Panc1 (cell line): Measurements from ENCODE around the gene DTX2. TPM values are rescaled to one million over a fixed set of nuclear protein-coding genes. Genes with fewer than 3 reads are reported as not detected.

Experiments used
- ATAC-seq: fragments of 200-7000 bp; cut with Tn5 transposase; 2 replicates; pipeline ENCODE4 v1.9.1; 2020; ENCODE audit warnings: mild to moderate bottlenecking, moderate library complexity
- BruUV-seq: library from RNA; stranded (reverse); fragments of 400-500 nt; replicated peaks from 2 replicates; lab custom pipeline; 2021; lab: Mats Ljungman, UMichigan
- CTCF ChIA-PET: fragments of 300-600 bp; sonication (Branson Sonifier 250); formaldehyde crosslinking; loops from one replicate; lab custom pipeline; 2022; ENCODE audit warnings: antibody characterized with exemption; lab: Charles Lee
- POLR2A ChIA-PET: fragments of 300-600 bp; sonication (Branson Sonifier 250); formaldehyde crosslinking; loops from one replicate; lab custom pipeline; 2022; ENCODE audit warnings: antibody characterized with exemption; lab: Charles Lee
- DNase-seq: peaks from one replicate; pipeline ENCODE4 v3.0.0-alpha.2; 2010; ENCODE audit warnings: low read depth, low spot score
- H3K27ac ChIP-seq: 2 replicates; pipeline ENCODE4 v1.5.1; 2011; ENCODE audit warnings: mild to moderate bottlenecking, low read length, inconsistent platforms
- H3K27me3 ChIP-seq: fragments of 200-500 bp; sonication (Bioruptor generic); 2 replicates; pipeline ENCODE4 v1.6.0; 2014; ENCODE audit warnings: low read length, inconsistent platforms; ENCODE audit not compliant: control insufficient read depth, insufficient read depth
- H3K36me3 ChIP-seq: fragments of 200-500 bp; sonication (Bioruptor generic); 2 replicates; pipeline ENCODE4 v1.5.1; 2014; ENCODE audit warnings: inconsistent platforms, mild to moderate bottlenecking, low read length, moderate library complexity; ENCODE audit not compliant: control insufficient read depth, insufficient read depth
- H3K4me1 ChIP-seq: 2 replicates; pipeline ENCODE4 v1.5.1; 2011; ENCODE audit warnings: inconsistent platforms, mild to moderate bottlenecking, low read length, moderate library complexity; ENCODE audit not compliant: control insufficient read depth, insufficient read depth
- H3K4me3 ChIP-seq, 2 experiments: 2 replicates each; pipeline ENCODE4 v1.5.1; 2011 to 2012; ENCODE audit warnings: low read depth in 2 of 2, low read length in 2 of 2, mild to moderate bottlenecking in 2 of 2, inconsistent platforms in 1 of 2, moderate library complexity in 1 of 2
- H3K9me3 ChIP-seq: fragments of 200-500 bp; sonication (Bioruptor generic); 2 replicates; pipeline ENCODE4 v1.5.1; 2014; ENCODE audit warnings: low read depth, mild to moderate bottlenecking, inconsistent platforms, low read length, moderate library complexity; ENCODE audit not compliant: control insufficient read depth, insufficient read depth
- POLR2AphosphoS5 ChIP-seq: IDR thresholded peaks from 2 replicates; pipeline ENCODE4 v1.6.1; 2012; ENCODE audit warnings: mild to moderate bottlenecking, low read depth, low read length, moderate library complexity
- SIN3A ChIP-seq: IDR thresholded peaks from 2 replicates; pipeline ENCODE4 v1.6.1; 2012; ENCODE audit warnings: low read depth, mild to moderate bottlenecking, low read length, moderate library complexity, borderline replicate concordance; ENCODE audit not compliant: insufficient read depth
- TCF7L2 ChIP-seq: IDR thresholded peaks from 2 replicates; pipeline ENCODE4 v1.6.1; 2011; ENCODE audit warnings: mild to moderate bottlenecking, low read depth, low read length, inconsistent platforms
- in situ Hi-C: cut with HindIII; loops from 2 replicates; pipeline ENCODE4 v1.10.0; 2016; ENCODE audit warnings: low sequenced_read_pairs, low pct_unique_long_range_greater_than_20kb
- intact Hi-C: fragments of 100-400 bp; cut with micrococcal nuclease; formaldehyde crosslinking; loops from one replicate; pipeline ENCODE4 v1.10.0; 2022; ENCODE audit not compliant: unreplicated experiment
- total RNA-seq: library from RNA; stranded (reverse); gene quantifications from one replicate; pipeline ENCODE4 v1.2.1, GENCODE V29; 2021; ENCODE audit not compliant: unreplicated experiment
- TF ChIP-seq, protein P1 (sequence below): fragments of 450-650 bp; IDR thresholded peaks from 2 replicates; pipeline ENCODE4 v1.5.1; 2017; ENCODE audit warnings: mild to moderate bottlenecking
- TF ChIP-seq, protein P2 (sequence below), 2 experiments: IDR thresholded peaks; 2 replicates each; pipeline ENCODE4 v1.6.1; 2011 to 2012; ENCODE audit warnings: low read depth in 2 of 2, control low read depth in 1 of 2, low read length in 1 of 2, mild to moderate bottlenecking in 1 of 2, moderate library complexity in 1 of 2; ENCODE audit not compliant: insufficient read depth in 1 of 2

The DTX2 gene
- total RNA-seq, 1 experiment from 2014 or later, result 27.4 TPM

DNA sequence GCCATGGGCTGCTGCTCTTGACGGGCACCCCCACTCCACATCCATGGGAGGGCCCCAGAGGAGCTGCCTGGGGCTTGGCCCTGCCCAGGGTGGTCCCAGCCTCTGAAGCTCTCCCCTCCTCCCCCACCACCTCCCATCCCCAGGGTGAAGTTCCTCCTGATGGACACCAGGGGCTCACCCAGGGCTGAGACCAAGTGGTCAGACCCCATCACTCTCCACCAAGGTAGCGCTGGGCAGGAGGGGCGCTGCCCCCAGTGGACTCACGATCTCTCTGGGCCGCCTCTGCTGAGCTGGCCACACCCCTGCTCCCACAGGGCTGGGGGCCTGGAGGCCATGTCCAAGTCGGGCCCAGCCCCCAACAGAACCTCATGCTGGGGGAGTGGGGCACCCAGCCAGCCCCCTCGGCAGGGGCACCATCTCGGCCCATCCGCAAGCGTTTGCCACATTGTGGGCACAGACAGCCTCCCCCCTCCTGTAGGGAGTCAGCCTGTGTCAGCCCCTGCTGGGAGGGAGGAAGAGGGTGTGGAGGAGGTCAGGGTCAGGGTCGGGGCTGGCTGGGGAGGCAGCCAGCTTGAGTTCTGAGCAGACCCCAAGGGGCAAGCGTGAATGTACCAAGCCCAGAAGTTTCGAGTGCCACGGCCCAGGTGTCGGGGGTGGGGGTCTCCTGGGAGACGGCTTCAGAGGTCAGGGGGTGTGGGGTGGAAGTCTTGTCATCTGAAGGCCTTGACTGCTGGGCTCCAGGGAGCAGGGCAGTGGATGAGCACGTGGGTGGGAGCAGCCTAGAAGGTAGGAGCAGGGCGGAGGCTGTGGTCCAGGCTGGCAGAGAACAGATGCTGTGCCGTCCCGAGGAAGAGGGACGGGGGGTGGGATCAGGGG is 51.7 kb downstream of the DTX2 start:
- in situ Hi-C loops, result no loop called here
- BruUV-seq, result no TSS peak
- ATAC-seq (peak; percentile 42), DNase-seq (no peak)
- ChIA-PET POLR2A (no interaction called here), CTCF (no interaction called here)
- H3K4me3 ChIP-seq, result no peak overlapping the region
- TF ChIP-seq, protein P1, sequence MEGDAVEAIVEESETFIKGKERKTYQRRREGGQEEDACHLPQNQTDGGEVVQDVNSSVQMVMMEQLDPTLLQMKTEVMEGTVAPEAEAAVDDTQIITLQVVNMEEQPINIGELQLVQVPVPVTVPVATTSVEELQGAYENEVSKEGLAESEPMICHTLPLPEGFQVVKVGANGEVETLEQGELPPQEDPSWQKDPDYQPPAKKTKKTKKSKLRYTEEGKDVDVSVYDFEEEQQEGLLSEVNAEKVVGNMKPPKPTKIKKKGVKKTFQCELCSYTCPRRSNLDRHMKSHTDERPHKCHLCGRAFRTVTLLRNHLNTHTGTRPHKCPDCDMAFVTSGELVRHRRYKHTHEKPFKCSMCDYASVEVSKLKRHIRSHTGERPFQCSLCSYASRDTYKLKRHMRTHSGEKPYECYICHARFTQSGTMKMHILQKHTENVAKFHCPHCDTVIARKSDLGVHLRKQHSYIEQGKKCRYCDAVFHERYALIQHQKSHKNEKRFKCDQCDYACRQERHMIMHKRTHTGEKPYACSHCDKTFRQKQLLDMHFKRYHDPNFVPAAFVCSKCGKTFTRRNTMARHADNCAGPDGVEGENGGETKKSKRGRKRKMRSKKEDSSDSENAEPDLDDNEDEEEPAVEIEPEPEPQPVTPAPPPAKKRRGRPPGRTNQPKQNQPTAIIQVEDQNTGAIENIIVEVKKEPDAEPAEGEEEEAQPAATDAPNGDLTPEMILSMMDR, result peak; percentile 41
- no peak for TF ChIP-seq TCF7L2
- no peak for TF ChIP-seq SIN3A
- TF ChIP-seq, protein P2, sequence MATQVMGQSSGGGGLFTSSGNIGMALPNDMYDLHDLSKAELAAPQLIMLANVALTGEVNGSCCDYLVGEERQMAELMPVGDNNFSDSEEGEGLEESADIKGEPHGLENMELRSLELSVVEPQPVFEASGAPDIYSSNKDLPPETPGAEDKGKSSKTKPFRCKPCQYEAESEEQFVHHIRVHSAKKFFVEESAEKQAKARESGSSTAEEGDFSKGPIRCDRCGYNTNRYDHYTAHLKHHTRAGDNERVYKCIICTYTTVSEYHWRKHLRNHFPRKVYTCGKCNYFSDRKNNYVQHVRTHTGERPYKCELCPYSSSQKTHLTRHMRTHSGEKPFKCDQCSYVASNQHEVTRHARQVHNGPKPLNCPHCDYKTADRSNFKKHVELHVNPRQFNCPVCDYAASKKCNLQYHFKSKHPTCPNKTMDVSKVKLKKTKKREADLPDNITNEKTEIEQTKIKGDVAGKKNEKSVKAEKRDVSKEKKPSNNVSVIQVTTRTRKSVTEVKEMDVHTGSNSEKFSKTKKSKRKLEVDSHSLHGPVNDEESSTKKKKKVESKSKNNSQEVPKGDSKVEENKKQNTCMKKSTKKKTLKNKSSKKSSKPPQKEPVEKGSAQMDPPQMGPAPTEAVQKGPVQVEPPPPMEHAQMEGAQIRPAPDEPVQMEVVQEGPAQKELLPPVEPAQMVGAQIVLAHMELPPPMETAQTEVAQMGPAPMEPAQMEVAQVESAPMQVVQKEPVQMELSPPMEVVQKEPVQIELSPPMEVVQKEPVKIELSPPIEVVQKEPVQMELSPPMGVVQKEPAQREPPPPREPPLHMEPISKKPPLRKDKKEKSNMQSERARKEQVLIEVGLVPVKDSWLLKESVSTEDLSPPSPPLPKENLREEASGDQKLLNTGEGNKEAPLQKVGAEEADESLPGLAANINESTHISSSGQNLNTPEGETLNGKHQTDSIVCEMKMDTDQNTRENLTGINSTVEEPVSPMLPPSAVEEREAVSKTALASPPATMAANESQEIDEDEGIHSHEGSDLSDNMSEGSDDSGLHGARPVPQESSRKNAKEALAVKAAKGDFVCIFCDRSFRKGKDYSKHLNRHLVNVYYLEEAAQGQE (IDR thresholded peaks at IDR 0.05; ENCODE audit: insufficient read depth in 1 of 2, low read depth in 2 of 2, low read length in 1 of 2), result no peak
- no peak for TF ChIP-seq POLR2AphosphoS5
- intact Hi-C loops, result no loop called here
- H3K9me3 ChIP-seq, result no peaks in the 10 kb centered on the region
- peak overlapping the region; percentile 87 for H3K27ac ChIP-seq
- no peaks in the 10 kb centered on the region for H3K27me3 ChIP-seq
- H3K4me1 ChIP-seq, result peaks cover 25% of the 10 kb centered on the region
- no peaks in the 10 kb centered on the region for H3K36me3 ChIP-seq

DNA sequence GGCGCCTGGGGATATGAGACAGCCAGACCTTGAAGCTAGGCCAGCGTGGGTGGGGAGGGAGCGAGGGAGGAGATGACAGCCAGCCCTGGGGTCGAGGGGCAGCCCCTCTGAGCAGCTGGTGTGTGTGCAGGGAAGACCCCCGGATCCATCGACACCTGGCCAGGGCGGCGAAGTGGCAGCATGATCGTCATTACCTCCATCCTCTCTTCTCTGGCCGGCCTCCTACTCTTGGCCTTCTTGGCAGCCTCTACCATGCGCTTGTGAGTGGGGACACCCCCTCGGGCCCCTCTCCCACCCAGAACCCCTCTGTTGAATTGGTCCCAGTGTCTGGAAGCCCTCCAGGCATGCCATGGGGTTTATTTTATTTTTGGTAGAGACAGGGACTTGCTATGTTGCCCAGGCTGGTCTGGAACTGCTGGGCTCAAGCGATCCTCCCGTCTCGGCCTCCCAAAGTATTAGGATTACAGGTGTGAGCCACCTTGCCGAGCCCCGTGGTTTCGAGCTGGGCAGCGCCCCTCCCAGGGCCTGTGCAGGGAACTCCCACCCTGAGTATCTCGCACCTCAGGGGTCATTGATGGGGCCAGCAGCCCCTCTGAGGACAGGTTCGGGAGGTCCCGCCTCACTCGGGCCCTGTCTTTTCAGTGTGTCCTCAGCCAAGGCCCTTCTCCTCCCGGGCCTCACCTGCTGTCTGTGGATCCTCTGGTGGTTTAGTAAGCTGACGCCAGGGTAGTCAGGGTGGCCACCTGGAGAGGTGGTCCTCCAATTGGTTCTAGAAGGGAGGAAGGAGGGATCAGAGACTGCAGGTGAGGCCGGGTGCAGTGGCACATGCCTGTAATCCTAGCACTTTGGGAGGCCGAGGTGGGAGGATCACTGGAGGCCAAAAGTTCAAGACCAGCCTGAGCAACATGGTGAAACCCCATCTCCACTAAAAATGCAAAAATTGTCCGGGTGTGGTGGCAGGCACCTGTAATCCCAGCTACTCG is 52.6 kb downstream of the DTX2 start:
- Histone ChIP-seq H3K9me3 (no peaks in the 10 kb centered on the region), H3K27ac (no peak overlapping the region), H3K27me3 (no peaks in the 10 kb centered on the region), H3K4me3 (no peak overlapping the region), H3K4me1 (peaks cover 25% of the 10 kb centered on the region), H3K36me3 (no peaks in the 10 kb centered on the region)
- BruUV-seq, result no TSS peak
- in situ Hi-C loops, result no loop called here
- ChIA-PET POLR2A (interaction anchor here (0.6 kb wide), 1 partner anchor 79 kb away, joined by 4 read pairs; no protein-coding TSS in a partner anchor), CTCF (no interaction called here)
- no peak for TF ChIP-seq TCF7L2
- no peak for TF ChIP-seq POLR2AphosphoS5
- intact Hi-C loops, result no loop called here
- no peak for DNase-seq
- ATAC-seq, result no peak
